Upper lobe of left lung (tissue), 6 donors: Measurements from ENCODE around the gene DPF3. TPM values are rescaled to one million over a fixed set of nuclear protein-coding genes. Genes with fewer than 3 reads are reported as not detected.

Experiments
- ATAC-seq, 2 donors: fragments of 200-7000 bp; cut with Tn5 transposase; one replicate each; pipeline ENCODE4 v1.9.1; 2022; ENCODE audit warnings: mild to moderate bottlenecking in 2 of 2, moderate library complexity in 2 of 2; ENCODE audit not compliant: low FRiP score in 2 of 2
- DNase-seq, 2 donors: peaks; one replicate each; pipeline ENCODE4 v3.0.0-alpha.2; 2019 to 2020
- H3K27ac ChIP-seq, 4 donors: fragments of 200-600 bp; sonication (generic); one replicate each; pipeline ENCODE4 v1.5.1; 2016 to 2019
- H3K27me3 ChIP-seq, 4 donors: fragments of 200-600 bp; sonication (generic); one replicate each; pipeline ENCODE4 v1.5.1; 2017 to 2019
- H3K36me3 ChIP-seq, 4 donors: fragments of 200-600 bp; sonication (generic); one replicate each; pipeline ENCODE4 v1.5.1; 2016 to 2019
- H3K4me1 ChIP-seq, 4 donors: fragments of 200-600 bp; sonication (generic); one replicate each; pipeline ENCODE4 v1.5.1; 2018 to 2019
- H3K4me3 ChIP-seq, 4 donors: fragments of 200-600 bp; sonication (generic); one replicate each; pipeline ENCODE4 v1.5.1; 2017 to 2019; ENCODE audit warnings: mild to moderate bottlenecking in 2 of 4, moderate library complexity in 1 of 4
- H3K9me3 ChIP-seq, 4 donors: fragments of 200-600 bp; sonication (generic); one replicate each; pipeline ENCODE4 v1.5.1; 2018 to 2019
- CTCF ChIP-seq, 6 experiments: fragments of 450-650 bp in 4 of 6; fragments of 200-600 bp in 2 of 6; sonication (generic) in 2 of 6; IDR thresholded peaks; one replicate each; pipeline ENCODE4 v1.5.1; 2016 to 2019; ENCODE audit warnings: antibody characterized with exemption in 6 of 6
- EP300 ChIP-seq, 4 donors: sonication (generic); formaldehyde crosslinking; IDR thresholded peaks; one replicate each; pipeline ENCODE4 v1.5.1; 2017; ENCODE audit warnings: antibody characterized with exemption in 4 of 4, control low read depth in 2 of 4
- POLR2A ChIP-seq, 4 donors: fragments of 450-650 bp; IDR thresholded peaks; one replicate each; pipeline ENCODE4 v1.5.1; 2016 to 2017; ENCODE audit warnings: antibody characterized with exemption in 4 of 4, mild to moderate bottlenecking in 2 of 4
- POLR2AphosphoS5 ChIP-seq, 2 donors: sonication (generic); formaldehyde crosslinking; IDR thresholded peaks; one replicate each; pipeline ENCODE4 v1.5.1; 2017; ENCODE audit warnings: antibody characterized with exemption in 2 of 2
- WGBS, 2 donors: methylation state at CpG; one replicate each; pipeline ENCODE4 v1.1.5; 2017 to 2018; 5-methylcytosine and 5-hydroxymethylcytosine counted together
- total RNA-seq, 6 donors: library from RNA; depleted of rRNA in 4 of 6; stranded (reverse); fragments of >200 nt in 4 of 6; gene quantifications; one replicate each; pipeline versions ENCODE4 v1.1.0 to v1.2.1, GENCODE V29; 2016 to 2021
- donor health status: DM: no; HTN: no; CAD: no; lungs with moderate emphysema.
- donor health status: DM: no; HTN: yes; CAD: no; lungs with severe emphysema.

Gene DPF3
- total RNA-seq, 6 donors from 2014 or later, result 0.30 to 1.3 (median 1.0) TPM

DNA sequence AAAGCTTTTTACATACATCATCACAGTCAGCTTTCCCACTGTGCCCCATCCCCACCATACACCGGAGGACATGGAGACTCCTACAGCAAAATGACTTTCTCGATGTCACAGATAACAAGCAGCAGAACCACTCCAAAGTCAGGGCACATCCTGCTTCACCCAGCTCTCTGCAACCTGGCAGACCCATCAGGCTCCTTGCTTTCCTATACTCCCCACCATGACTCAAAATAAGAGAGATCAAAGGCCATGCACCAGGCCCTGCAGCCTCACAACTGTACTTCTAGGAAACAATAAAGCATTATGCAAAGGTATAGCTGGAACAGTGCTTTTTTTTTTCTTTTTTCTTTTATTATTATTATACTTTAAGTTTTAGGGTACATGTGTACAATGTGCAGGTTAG, 187.4 kb downstream of the DPF3 start:
- Histone ChIP-seq H3K4me3 (no peak overlapping the region), H3K9me3 (no peaks in the 10 kb centered on the region), H3K27ac (no peak overlapping the region), H3K36me3 (no peaks in the 10 kb centered on the region), H3K4me1 (no peaks in the 10 kb centered on the region), H3K27me3 (no peaks in the 10 kb centered on the region)
- DNase-seq (no peak), ATAC-seq (no peak)
- TF ChIP-seq POLR2AphosphoS5 (IDR thresholded peaks at IDR 0.05), result no peak
- no peak for TF ChIP-seq EP300 (IDR thresholded peaks at IDR 0.05)
- TF ChIP-seq CTCF (IDR thresholded peaks at IDR 0.05), result no peak
- TF ChIP-seq POLR2A (IDR thresholded peaks at IDR 0.05), result no peak
- 88 to 94% methylated on average over 2 of the region's 2 CpGs for whole genome bisulfite sequencing, 2 donors

DNA sequence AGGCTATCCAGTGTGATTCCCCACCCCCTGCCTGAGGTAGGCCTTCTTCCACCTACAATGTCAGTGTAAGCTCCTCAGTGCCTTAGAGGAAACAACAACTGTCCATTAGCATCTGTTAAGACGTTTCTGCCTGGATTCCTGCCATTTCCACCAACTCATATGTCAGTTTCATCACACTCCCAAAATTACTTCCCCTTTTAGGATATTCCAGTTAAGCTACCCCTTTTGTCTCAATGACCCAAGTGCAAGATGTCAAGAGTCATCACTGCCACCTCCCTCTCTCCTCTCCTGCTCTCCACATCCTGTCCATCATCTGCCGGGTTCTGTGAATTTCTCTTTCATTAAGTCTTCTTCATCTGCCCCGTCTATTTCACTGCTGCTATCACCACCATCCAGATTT, 189.4 kb downstream of the DPF3 start:
- Histone ChIP-seq H3K4me3 (no peak overlapping the region), H3K36me3 (no peaks in the 10 kb centered on the region), H3K27ac (no peak overlapping the region), H3K27me3 (no peaks in the 10 kb centered on the region), H3K4me1 (no peaks in the 10 kb centered on the region), H3K9me3 (no peaks in the 10 kb centered on the region)
- peak in 1 of 2 donors; percentile 15 for ATAC-seq
- WGBS, 2 donors, result 46 to 54% methylated on average over 3 of the region's 3 CpGs
- DNase-seq, result no peak
- TF ChIP-seq EP300 (IDR thresholded peaks at IDR 0.05) (no peak), POLR2AphosphoS5 (IDR thresholded peaks at IDR 0.05) (no peak), POLR2A (IDR thresholded peaks at IDR 0.05) (no peak), CTCF (IDR thresholded peaks at IDR 0.05) (no peak)

DNA sequence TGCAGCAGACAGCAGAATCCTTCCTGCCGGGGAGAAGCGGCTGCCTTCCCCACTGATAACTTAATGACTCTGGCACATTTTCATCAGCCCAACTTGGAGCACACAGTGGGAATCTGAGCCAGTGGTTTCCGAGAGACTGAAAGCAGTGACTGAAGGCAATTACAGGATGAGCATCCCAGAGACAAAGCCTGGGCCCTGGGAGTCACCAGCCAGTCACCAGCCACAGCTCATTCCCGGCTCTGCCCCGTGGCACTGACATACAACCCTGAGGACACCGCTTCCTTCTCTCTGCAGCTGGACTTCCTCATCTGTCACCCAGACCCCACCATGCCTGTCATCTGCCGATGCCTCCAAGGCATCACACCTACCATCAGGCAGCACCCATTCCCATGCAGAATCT, 192.3 kb downstream of the DPF3 start:
- 30 to 53% methylated on average over 2 to 7 of the region's 7 CpGs for WGBS, 2 donors
- DNase-seq, result peak; percentile 9 to 37
- Histone ChIP-seq H3K4me1 (no peaks in the 10 kb centered on the region), H3K36me3 (no peaks in the 10 kb centered on the region), H3K9me3 (no peaks in the 10 kb centered on the region), H3K27ac (no peak overlapping the region), H3K27me3 (no peaks in the 10 kb centered on the region), H3K4me3 (no peak overlapping the region)
- TF ChIP-seq POLR2A (IDR thresholded peaks at IDR 0.05) (no peak), CTCF (IDR thresholded peaks at IDR 0.05) (no peak), EP300 (IDR thresholded peaks at IDR 0.05) (no peak), POLR2AphosphoS5 (IDR thresholded peaks at IDR 0.05) (no peak)
- ATAC-seq, result peak in 1 of 2 donors; percentile 56

GRCh38 chr14:72701237-72701565, 192.7 kb downstream of the DPF3 start:
- Histone ChIP-seq H3K9me3 (no peaks in the 10 kb centered on the region), H3K36me3 (no peaks in the 10 kb centered on the region), H3K27me3 (no peaks in the 10 kb centered on the region), H3K4me3 (no peak overlapping the region), H3K27ac (no peak overlapping the region), H3K4me1 (no peaks in the 10 kb centered on the region)
- 69 to 73% methylated on average over 5 to 7 of the region's 7 CpGs for WGBS, 2 donors
- DNase-seq (no peak), ATAC-seq (no peak)
- TF ChIP-seq POLR2AphosphoS5 (IDR thresholded peaks at IDR 0.05) (no peak), EP300 (IDR thresholded peaks at IDR 0.05) (no peak), CTCF (IDR thresholded peaks at IDR 0.05) (no peak), POLR2A (IDR thresholded peaks at IDR 0.05) (no peak)

DNA sequence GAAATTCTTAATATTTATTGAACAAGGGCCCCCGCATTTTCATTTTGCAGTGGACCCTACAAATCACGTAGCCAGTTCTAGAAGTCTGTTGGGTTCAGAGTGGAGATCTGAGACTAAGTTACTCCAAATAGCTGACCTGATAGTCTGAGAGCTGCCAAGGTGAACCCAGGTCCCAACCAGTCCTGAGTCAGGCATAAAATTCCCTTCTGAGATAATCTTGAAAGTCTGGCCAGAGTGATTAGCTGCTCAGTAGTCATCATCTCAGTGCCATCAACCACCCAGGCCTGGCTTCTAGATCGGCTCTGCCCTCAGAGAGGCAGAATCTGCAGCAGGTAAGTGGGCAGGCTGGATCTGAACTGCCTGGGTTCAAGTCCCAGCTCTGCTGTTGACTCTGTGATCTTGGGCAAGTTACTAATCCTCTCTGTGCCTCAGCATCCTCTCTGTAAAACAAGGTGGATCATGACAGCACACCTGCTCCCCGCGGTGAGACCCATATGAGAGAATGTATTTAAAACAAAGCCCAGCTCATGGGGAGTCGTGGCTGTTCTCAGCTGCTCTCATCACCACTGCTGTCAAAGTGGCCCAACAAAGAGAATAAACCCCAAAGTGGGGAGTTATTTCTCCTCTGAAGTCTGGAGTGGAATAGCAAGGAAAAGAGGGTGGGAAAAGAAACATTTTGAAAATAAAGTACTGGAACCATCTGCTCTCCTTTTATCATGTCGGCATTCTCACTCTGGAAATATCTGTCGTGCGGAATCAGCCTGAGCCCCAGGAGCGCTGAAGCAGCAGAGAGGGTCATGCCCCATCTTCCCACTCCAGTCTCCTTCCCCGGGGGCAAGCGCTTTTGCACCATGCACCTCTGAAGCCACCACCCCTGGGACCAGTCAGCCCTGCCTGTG, 193.3 kb downstream of the DPF3 start:
- Histone ChIP-seq H3K4me1 (no peaks in the 10 kb centered on the region), H3K36me3 (no peaks in the 10 kb centered on the region), H3K9me3 (no peaks in the 10 kb centered on the region), H3K27me3 (no peaks in the 10 kb centered on the region), H3K4me3 (no peak overlapping the region), H3K27ac (no peak overlapping the region)
- no peak for DNase-seq
- ATAC-seq, result no peak
- TF ChIP-seq CTCF (IDR thresholded peaks at IDR 0.05) (no peak), POLR2A (IDR thresholded peaks at IDR 0.05) (no peak), EP300 (IDR thresholded peaks at IDR 0.05) (no peak), POLR2AphosphoS5 (IDR thresholded peaks at IDR 0.05) (no peak)
- 89 to 90% methylated on average over 11 to 12 of the region's 12 CpGs for WGBS, 2 donors
